VCaP (cell line): ENCODE results near the gene PFKFB2.
"Not testable (repeated sequence)": the region's sequence is repeated elsewhere in the genome, so short reads cannot be mapped to it uniquely, and the experiment has no call there.

ENCODE experiments used
- H3K27ac ChIP-seq: fragments of 450-650 bp; 2 replicates; pipeline ENCODE4 v1.5.1; 2017
- TF ChIP-seq, protein P1 (sequence below): fragments of 450-650 bp; conservative IDR thresholded peaks from 2 replicates; pipeline ENCODE4 v1.5.1; 2017; ENCODE audit warnings: mild to moderate bottlenecking, moderate library complexity

The PFKFB2 gene

DNA sequence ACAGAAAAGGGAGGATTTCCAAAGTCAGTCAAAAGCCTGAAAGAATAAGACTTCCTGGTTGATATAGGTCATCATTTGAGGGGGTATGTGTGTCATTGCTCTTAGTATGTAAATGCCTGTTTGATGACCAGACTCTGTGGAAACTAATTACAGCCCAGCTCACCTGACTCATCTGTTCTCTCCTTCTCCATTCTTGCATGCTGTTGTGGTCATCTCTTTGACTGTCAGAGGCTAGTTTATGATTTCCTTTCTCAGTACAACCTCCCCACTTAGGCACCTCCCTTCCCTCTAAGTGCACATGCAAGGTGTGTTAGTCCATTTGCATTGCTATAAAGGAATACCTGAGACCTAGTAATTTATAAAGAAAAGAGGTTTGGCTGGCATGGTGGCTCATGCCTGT is 18.1 kb upstream of the PFKFB2 start:
- H3K27ac ChIP-seq: no peak overlapping the region; the same call in 1 of the 2 replicates
- TF ChIP-seq, protein P1, sequence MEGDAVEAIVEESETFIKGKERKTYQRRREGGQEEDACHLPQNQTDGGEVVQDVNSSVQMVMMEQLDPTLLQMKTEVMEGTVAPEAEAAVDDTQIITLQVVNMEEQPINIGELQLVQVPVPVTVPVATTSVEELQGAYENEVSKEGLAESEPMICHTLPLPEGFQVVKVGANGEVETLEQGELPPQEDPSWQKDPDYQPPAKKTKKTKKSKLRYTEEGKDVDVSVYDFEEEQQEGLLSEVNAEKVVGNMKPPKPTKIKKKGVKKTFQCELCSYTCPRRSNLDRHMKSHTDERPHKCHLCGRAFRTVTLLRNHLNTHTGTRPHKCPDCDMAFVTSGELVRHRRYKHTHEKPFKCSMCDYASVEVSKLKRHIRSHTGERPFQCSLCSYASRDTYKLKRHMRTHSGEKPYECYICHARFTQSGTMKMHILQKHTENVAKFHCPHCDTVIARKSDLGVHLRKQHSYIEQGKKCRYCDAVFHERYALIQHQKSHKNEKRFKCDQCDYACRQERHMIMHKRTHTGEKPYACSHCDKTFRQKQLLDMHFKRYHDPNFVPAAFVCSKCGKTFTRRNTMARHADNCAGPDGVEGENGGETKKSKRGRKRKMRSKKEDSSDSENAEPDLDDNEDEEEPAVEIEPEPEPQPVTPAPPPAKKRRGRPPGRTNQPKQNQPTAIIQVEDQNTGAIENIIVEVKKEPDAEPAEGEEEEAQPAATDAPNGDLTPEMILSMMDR: no peak

DNA sequence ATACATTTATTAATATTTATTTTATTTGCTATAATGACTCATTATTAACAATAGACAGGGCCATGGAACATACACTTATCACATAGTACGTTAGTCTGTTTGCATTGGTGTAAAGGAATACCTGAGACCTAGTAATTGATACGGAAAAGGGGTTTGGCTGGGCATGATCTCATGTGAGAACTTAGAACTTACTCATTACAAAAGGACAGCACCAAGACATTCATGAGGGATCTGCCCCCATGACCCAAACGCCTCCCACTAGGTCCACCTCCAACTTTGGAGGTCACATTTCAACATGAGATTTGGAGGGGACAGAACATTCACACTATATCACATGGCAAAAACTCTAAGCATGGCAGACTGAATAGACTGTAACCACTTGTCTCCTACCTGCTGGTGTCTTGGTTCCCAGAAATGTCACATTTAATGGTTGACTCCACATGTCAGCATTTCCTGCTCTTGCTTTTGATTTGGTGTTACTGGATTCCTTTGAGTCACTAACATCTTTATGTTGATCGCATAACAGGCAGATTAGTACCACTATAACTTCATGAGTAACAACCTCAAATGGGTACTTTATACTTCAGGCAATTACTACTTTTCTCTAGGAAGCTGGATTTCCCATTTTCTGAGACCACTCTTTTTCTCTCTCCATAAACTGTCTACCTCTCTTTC is 17.1 kb upstream of the PFKFB2 start:
- TF ChIP-seq, protein P1: no peak
- H3K27ac ChIP-seq: no peak overlapping the region

DNA sequence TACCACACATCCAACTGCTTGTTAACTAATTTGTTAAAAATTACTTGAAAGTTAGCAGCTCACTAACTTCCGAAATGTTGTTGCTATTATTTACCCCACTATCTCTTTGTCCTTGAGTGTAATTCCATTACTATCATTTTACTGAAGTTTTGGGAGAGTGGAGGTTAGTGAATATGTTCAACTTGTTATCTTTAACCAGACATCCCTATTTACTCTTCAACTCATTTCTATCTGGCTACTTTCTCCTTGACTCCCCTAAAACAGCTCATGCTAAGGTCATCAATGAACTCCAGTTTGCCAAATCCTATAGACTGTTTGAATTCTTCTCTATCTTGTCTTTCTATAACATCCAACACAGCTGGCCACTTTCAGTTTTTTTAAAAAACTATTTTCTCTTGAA is 16.2 kb upstream of the PFKFB2 start:
- TF ChIP-seq, protein P1: no peak
- no peak overlapping the region for H3K27ac ChIP-seq

DNA sequence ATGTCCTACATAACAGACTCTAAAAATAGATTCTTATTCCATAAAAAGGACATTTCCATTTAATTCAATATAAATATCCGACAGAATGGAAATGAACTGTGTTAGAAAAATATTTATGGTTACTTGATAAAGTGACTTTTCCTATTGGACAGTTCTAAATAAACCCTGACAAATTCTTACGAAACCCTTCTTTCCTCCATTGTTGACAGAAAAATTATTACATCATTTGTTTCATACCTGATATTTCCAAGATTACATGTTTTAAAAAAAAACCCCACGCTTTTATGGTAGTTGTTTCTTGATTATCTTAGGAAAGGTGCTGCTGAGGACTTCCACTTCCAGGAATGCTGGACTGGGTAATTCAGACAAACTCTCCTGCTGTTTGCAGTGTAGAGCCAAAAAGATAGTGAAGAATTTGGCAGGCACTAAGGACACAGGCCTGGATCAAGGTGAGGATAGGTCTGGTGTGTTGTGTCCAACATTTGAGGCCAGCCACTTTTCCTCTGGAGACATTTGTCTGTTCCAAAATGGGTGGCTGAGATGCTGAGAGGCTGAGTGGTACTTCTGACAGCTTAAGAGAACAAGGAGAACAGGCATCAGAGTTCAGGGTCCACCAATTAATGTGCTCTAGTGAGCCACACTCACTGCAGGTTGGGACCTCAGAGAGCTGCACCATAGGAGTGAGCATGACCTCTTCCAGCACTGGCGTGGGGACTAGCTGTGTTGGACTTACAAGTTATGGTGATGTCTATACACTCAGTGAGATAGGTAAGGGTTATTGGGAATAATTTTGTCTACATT is 13.5 kb upstream of the PFKFB2 start:
- TF ChIP-seq, protein P1: no peak

DNA sequence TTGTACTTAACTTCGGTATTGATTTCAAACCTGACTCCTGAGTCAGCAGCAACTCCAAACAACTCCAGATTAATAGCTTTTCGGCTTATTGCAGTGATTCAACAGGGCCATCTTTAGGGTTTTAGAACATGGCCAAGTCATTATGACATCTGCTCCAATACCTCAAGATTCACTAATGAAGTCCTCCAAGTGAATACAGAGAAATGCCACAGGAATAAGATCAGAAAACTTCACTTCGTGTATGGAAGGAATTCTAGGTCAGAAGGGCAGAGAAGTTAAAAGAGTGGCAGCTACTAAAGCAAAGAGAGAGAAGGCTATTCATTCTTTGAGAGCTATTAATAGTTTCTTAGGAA is 12.9 kb upstream of the PFKFB2 start:
- TF ChIP-seq, protein P1: no peak
- H3K27ac ChIP-seq: no peak overlapping the region

More for the DNA sequence above, 13.5 kb upstream of the PFKFB2 start:
- no peak overlapping the region for H3K27ac ChIP-seq

DNA sequence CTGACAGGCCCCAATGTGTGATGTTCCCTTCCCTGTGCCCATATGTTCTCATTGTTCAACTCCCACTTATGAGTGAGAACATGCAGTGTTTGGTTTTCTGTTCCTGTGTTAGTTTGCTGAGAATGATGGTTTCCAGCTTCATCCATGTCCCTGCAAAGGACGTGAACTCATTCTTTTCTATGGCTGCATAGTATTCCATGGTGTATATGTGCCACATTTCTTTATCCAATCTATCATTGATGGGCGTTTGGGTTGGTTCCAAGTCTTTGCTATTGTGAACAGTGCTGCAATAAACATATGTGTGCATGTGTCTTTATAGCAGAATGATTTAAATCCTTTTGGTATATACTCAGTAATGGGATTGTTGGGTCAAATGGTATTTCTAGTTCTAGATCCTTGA is 11.7 kb upstream of the PFKFB2 start:
- H3K27ac ChIP-seq: not testable (repeated sequence)

DNA sequence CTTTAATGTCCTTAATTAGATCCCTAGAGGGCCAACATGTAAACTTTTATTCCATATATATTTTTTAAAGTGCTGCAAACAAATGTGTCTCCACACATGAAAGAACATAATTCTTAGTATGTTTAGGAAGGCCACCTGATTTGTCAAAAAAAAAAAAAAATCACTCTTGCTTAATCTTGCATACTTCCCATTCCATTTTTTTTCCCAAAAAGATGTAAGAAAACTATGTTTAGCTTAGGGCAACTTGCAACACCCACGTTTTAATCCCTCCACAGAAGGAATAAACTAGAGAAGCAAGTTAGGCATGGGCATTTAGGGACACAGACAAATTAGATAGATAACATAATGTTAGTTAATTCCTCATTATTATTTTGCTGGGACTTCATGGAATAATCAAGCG is 7.6 kb upstream of the PFKFB2 start:
- TF ChIP-seq, protein P1: no peak

DNA sequence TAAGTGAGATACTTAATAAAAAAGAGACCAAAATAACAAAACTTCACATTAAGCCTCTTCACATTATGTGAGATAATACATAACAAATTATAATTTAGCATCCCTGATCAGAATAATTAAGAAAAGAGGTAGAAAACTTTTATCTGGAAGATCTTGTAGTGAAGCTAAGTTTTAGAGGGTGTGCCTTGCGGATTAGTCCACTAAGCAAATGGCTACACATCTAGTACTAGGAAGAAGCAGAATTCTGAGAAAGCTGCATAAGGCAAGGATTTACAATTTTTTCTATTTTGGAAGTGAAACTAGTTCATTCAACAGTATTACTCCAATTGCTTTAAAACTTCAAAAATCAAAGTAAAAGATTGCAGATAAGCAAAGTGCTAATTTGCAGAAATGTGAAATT is 5.6 kb upstream of the PFKFB2 start:
- peak overlapping the region; percentile 95 for H3K27ac ChIP-seq
- TF ChIP-seq, protein P1: no peak

More for the DNA sequence above, 7.6 kb upstream of the PFKFB2 start:
- H3K27ac ChIP-seq: peak overlapping the region; percentile 95; the same call in 1 of the 2 replicates
